Stimulated activated CD8-positive, alpha-beta memory T cell treated with anti-CD3 and anti-CD28 coated beads, Interleukin-12 subunit alpha, Interleukin-12 subunit beta, amount 100 ng/mL, for 4 hours (primary cell): ENCODE measurements around the gene RAPGEF4.

Source experiments
- DNase-seq: peaks from one replicate; pipeline ENCODE4 v3.0.0-alpha.2; 2020; ENCODE audit warnings: low read depth

The RAPGEF4 gene

GRCh38 chr2:172826522-172826921, 90.9 kb downstream of the RAPGEF4 start:
- DNase-seq: no peak

GRCh38 chr2:172829229-172829628, 93.6 kb downstream of the RAPGEF4 start:
- no peak for DNase-seq

GRCh38 chr2:172830482-172830881, 94.8 kb downstream of the RAPGEF4 start:
- DNase-seq: no peak

GRCh38 chr2:172833898-172834297, 98.3 kb downstream of the RAPGEF4 start:
- DNase-seq: no peak

- no peak for DNase-seq
Measured at GRCh38 chr2:172834881-172835280, 99.2 kb downstream of the RAPGEF4 start.

GRCh38 chr2:172836347-172836821, 100.7 kb downstream of the RAPGEF4 start:
- no peak for DNase-seq

GRCh38 chr2:172836827-172837226, 101.2 kb downstream of the RAPGEF4 start:
- no peak for DNase-seq

- no peak for DNase-seq
Measured at GRCh38 chr2:172839446-172839845, 103.8 kb downstream of the RAPGEF4 start.

GRCh38 chr2:172842511-172843265, 107.0 kb downstream of the RAPGEF4 start:
- DNase-seq: no peak

- no peak for DNase-seq
Measured at GRCh38 chr2:172843266-172843582, 107.6 kb downstream of the RAPGEF4 start.

GRCh38 chr2:172843902-172844715, 108.5 kb downstream of the RAPGEF4 start:
- no peak for DNase-seq

- no peak for DNase-seq
Measured at GRCh38 chr2:172845028-172845630, 109.5 kb downstream of the RAPGEF4 start.

- no peak for DNase-seq
Measured at GRCh38 chr2:172846551-172846950, 110.9 kb downstream of the RAPGEF4 start.

GRCh38 chr2:172847188-172847587, 111.5 kb downstream of the RAPGEF4 start:
- DNase-seq: no peak

- DNase-seq: no peak
Measured at GRCh38 chr2:172848519-172848918, 112.9 kb downstream of the RAPGEF4 start.

GRCh38 chr2:172849519-172850217, 114.0 kb downstream of the RAPGEF4 start:
- DNase-seq: no peak

- DNase-seq: no peak
Measured at GRCh38 chr2:172855588-172855987, 119.9 kb downstream of the RAPGEF4 start.

GRCh38 chr2:172856606-172857005, 121.0 kb downstream of the RAPGEF4 start:
- DNase-seq: no peak

- no peak for DNase-seq
Measured at GRCh38 chr2:172858473-172858745, 122.8 kb downstream of the RAPGEF4 start.

- DNase-seq: no peak
Measured at GRCh38 chr2:172859581-172860335, 124.1 kb downstream of the RAPGEF4 start.

- DNase-seq: no peak
Measured at GRCh38 chr2:172860336-172860707, 124.7 kb downstream of the RAPGEF4 start.

- no peak for DNase-seq
Measured at GRCh38 chr2:172861098-172861497, 125.5 kb downstream of the RAPGEF4 start.
